A549 (cell line): ENCODE data around the gene GCNT2. TPM values are rescaled to one million over a fixed set of nuclear protein-coding genes. Genes with fewer than 3 reads are reported as not detected.

Experiments
- ATAC-seq, 2 experiments: fragments of 200-7000 bp in 1 of 2; fragments of >200 bp in 1 of 2; cut with Nextera tagmentation in 1 of 2; cut with Tn5 transposase in 1 of 2; 3 replicates each; pipeline versions ENCODE4 v1.8.0 to v1.9.1; 2018 to 2020; ENCODE audit warnings: mild to moderate bottlenecking in 1 of 2, moderate library complexity in 1 of 2
- CTCF ChIA-PET: fragments of 300-600 bp; sonication (Branson Sonifier 250); formaldehyde crosslinking; extraction: SDS; loops from one replicate; lab custom pipeline; 2021; ENCODE audit warnings: antibody characterized with exemption, inconsistent platforms; lab: Yijun Ruan, JAX
- POLR2A ChIA-PET: fragments of 350-600 bp; formaldehyde crosslinking; extraction: SDS; loops from one replicate; lab custom pipeline; 2021; ENCODE audit warnings: antibody characterized with exemption, inconsistent platforms; lab: Yijun Ruan, JAX
- DNase-seq, 2 experiments: peaks; one replicate each; pipeline versions ENCODE4 v3.0.0 to v3.0.0-alpha.2; 2011 to 2016; ENCODE audit warnings: low read depth in 1 of 2, low spot score in 1 of 2
- FAIRE-seq: peaks from 2 replicates; lab custom pipeline; 2011; peaks lifted over from hg19 to GRCh38; lab: Jason Lieb, UNC
- H3K27ac ChIP-seq, 2 experiments: fragments of >200 bp; sonication (Bioruptor Twin); formaldehyde crosslinking; 3 replicates each; pipeline ENCODE4 v1.5.1; 2016 to 2017
- H3K4me1 ChIP-seq: fragments of >200 bp; sonication (Bioruptor Twin); formaldehyde crosslinking; 3 replicates; pipeline ENCODE4 v1.6.1; 2016
- H3K4me2 ChIP-seq: fragments of >200 bp; sonication (Bioruptor Twin); formaldehyde crosslinking; 3 replicates; pipeline ENCODE4 v1.6.1; 2016
- H3K4me3 ChIP-seq: fragments of >200 bp; sonication (Bioruptor Twin); formaldehyde crosslinking; 3 replicates; pipeline ENCODE4 v1.5.1; 2016
- H3K9me3 ChIP-seq: fragments of >200 bp; sonication (Bioruptor Twin); formaldehyde crosslinking; 3 replicates; pipeline ENCODE4 v1.6.1; 2016
- CEBPB ChIP-seq, 2 experiments: fragments of >200 bp in 1 of 2; sonication (Bioruptor Twin) in 1 of 2; formaldehyde crosslinking in 1 of 2; IDR thresholded peaks; 2 replicates each; pipeline ENCODE4 v1.6.1; 2012 to 2016
- CHD4 ChIP-seq: fragments of 200-600 bp; sonication (generic); IDR thresholded peaks from 2 replicates; pipeline ENCODE4 v1.6.1; 2016; ENCODE audit warnings: antibody characterized with exemption, mild to moderate bottlenecking, borderline replicate concordance
- EP300 ChIP-seq, 2 experiments: fragments of >200 bp; sonication (Bioruptor Twin); formaldehyde crosslinking; IDR thresholded peaks; 2 replicates in 1 of 2; 3 replicates in 1 of 2; pipeline ENCODE4 v1.6.1; 2016 to 2017
- FOSL2 ChIP-seq, 2 experiments: fragments of 450-650 bp in 1 of 2; fragments of >200 bp in 1 of 2; sonication (Bioruptor Twin) in 1 of 2; formaldehyde crosslinking; IDR thresholded peaks; 2 replicates each; pipeline versions ENCODE4 v1.5.0 to v1.6.1; 2016 to 2020; ENCODE audit warnings: mild to moderate bottlenecking in 1 of 2, moderate library complexity in 1 of 2
- FOXS1 ChIP-seq: fragments of 250-450 bp; sonication (Bioruptor Pico); IDR thresholded peaks from 2 replicates; pipeline ENCODE4 v1.5.0; 2020; ENCODE audit warnings: mild to moderate bottlenecking, moderate library complexity
- GATA3 ChIP-seq: IDR thresholded peaks from 2 replicates; pipeline ENCODE4 v1.6.1; 2012; ENCODE audit warnings: borderline replicate concordance
- JUNB ChIP-seq: fragments of >200 bp; sonication (Bioruptor Twin); formaldehyde crosslinking; IDR thresholded peaks from 2 replicates; pipeline ENCODE4 v1.6.1; 2016
- KDM1A ChIP-seq: fragments of 200-600 bp; sonication (generic); IDR thresholded peaks from 2 replicates; pipeline ENCODE4 v1.6.1; 2016; ENCODE audit warnings: low read depth, mild to moderate bottlenecking
- MAFK ChIP-seq: fragments of 450-650 bp; IDR thresholded peaks from 2 replicates; pipeline ENCODE4 v1.6.1; 2014; ENCODE audit not compliant: partially characterized antibody
- MYC ChIP-seq: IDR thresholded peaks from 2 replicates; pipeline ENCODE4 v1.6.1; 2012; ENCODE audit warnings: mild to moderate bottlenecking, inconsistent platforms, low read length, improper control_type of control experiment, borderline replicate concordance
- NFE2L2 ChIP-seq: fragments of 150-350 bp; conservative IDR thresholded peaks from 2 replicates; pipeline ENCODE4 v1.6.1; 2014; ENCODE audit warnings: low read length
- NPAS2 ChIP-seq: fragments of 250-450 bp; sonication (Bioruptor Pico); IDR thresholded peaks from 2 replicates; pipeline ENCODE4 v1.8.0; 2022; ENCODE audit warnings: mild to moderate bottlenecking, moderate library complexity, borderline replicate concordance
- NR3C1 ChIP-seq: fragments of >200 bp; sonication (Bioruptor Twin); formaldehyde crosslinking; IDR thresholded peaks from 3 replicates; pipeline ENCODE4 v1.6.1; 2017
- PHF8 ChIP-seq: fragments of 200-600 bp; sonication (generic); IDR thresholded peaks from 2 replicates; pipeline ENCODE4 v1.6.1; 2016; ENCODE audit warnings: low read depth, mild to moderate bottlenecking, antibody characterized with exemption, moderate library complexity, borderline replicate concordance
- POLR2AphosphoS2 ChIP-seq: conservative IDR thresholded peaks from 2 replicates; pipeline ENCODE4 v1.6.1; 2012; ENCODE audit warnings: low read length, improper control_type of control experiment, inconsistent platforms
- RFX5 ChIP-seq: fragments of 450-650 bp; IDR thresholded peaks from 2 replicates; pipeline ENCODE4 v1.7.1; 2014; ENCODE audit warnings: antibody characterized with exemption, mild to moderate bottlenecking, moderate library complexity
- SREBF2 ChIP-seq: fragments of 450-650 bp; IDR thresholded peaks from 2 replicates; pipeline ENCODE4 v1.6.1; 2014; ENCODE audit warnings: mild to moderate bottlenecking, moderate library complexity
- ZC3H11A ChIP-seq: fragments of 450-650 bp; IDR thresholded peaks from 2 replicates; pipeline ENCODE4 v1.6.1; 2014; ENCODE audit warnings: antibody characterized with exemption, mild to moderate bottlenecking
- ZNF302 ChIP-seq: fragments of 250-450 bp; sonication (Bioruptor Pico); IDR thresholded peaks from 2 replicates; pipeline ENCODE4 v1.9.0; 2021; ENCODE audit warnings: inconsistent platforms, mild to moderate bottlenecking, moderate library complexity
- whole genome bisulfite sequencing: methylation state at CpG from one replicate; pipeline ENCODE4 v1.1.6; 2017; ENCODE audit errors: missing lambda C conversion rate; 5-methylcytosine and 5-hydroxymethylcytosine counted together
- polyA plus RNA-seq, 4 experiments: library from polyadenylated mRNA; depleted of rRNA in 3 of 4; stranded (reverse); fragments of >200 nt; fragmentation: RNase III in 1 of 4; extraction: RNeasy Plus Mini Kit Qiagen cat#74134 plus additional on column Dnase treatment in 1 of 4; gene quantifications; 2 replicates in 3 of 4; 3 replicates in 1 of 4; pipeline ENCODE4 v1.2.3, GENCODE V29; 2011 to 2017
- TF ChIP-seq, protein P1 (sequence below): fragments of 150-350 bp; IDR thresholded peaks from 2 replicates; pipeline ENCODE4 v1.6.1; 2014; ENCODE audit warnings: low read depth, mild to moderate bottlenecking, low read length
- TF ChIP-seq, protein P2 (sequence below): fragments of >200 bp; sonication (Bioruptor Twin); formaldehyde crosslinking; IDR thresholded peaks from 3 replicates; pipeline ENCODE4 v1.5.1; 2016
- TF ChIP-seq, protein P3 (sequence below): fragments of 250-450 bp; sonication (Bioruptor Pico); IDR thresholded peaks from 2 replicates; pipeline ENCODE4 v1.5.0; 2021; ENCODE audit warnings: mild to moderate bottlenecking, moderate library complexity, borderline replicate concordance
- TF ChIP-seq, protein P4 (sequence below): fragments of >200 bp; sonication (Bioruptor Twin); formaldehyde crosslinking; IDR thresholded peaks from 2 replicates; pipeline ENCODE4 v1.6.1; 2016
- TF ChIP-seq, protein P5 (sequence below): IDR thresholded peaks from 2 replicates; pipeline ENCODE4 v1.6.1; 2012; ENCODE audit warnings: low read depth, borderline replicate concordance
- TF ChIP-seq, protein P6 (sequence below): fragments of 450-650 bp; IDR thresholded peaks from 2 replicates; pipeline ENCODE4 v1.6.1; 2014; ENCODE audit warnings: antibody characterized with exemption
- TF ChIP-seq, protein P7 (sequence below): fragments of >200 bp; sonication (Bioruptor Twin); formaldehyde crosslinking; IDR thresholded peaks from 3 replicates; pipeline ENCODE4 v1.6.1; 2016
- TF ChIP-seq, protein P8 (sequence below): fragments of 250-450 bp; sonication (Bioruptor Pico); IDR thresholded peaks from 2 replicates; pipeline ENCODE4 v1.5.0; 2020; ENCODE audit warnings: low read depth, mild to moderate bottlenecking, moderate library complexity

GCNT2 gene
- polyA plus RNA-seq, 2 of the 4 experiments (the other 2 are of a cell fraction): 19.4 to 24.3 TPM

DNA sequence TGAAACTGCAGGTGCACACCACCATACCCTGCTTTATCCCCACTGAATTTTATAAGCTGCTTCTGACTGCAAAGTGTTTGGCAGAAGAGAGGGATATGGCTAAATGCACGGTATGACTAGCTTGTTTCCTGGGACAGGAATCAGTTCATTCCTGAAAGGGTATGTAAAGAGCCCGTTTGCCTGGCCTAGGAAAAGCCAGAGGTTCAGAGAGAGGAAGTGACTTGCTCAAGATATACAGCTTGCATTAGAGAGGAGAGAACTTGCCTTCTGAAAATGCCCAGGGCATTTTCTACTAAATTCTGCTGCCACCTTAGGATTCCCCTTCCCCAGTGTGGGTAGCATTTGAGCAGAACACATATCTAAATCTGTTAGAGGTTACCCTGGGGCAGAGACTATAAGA lies 683 bp upstream of the GCNT2 start:
- 14% methylated on average over 2 of the region's 2 CpGs for WGBS
- ChIA-PET CTCF (interaction anchor here (1.1 to 1.3 kb wide), 3 partner anchors 10 to 240 kb away, joined by 3 to 6 read pairs (median 4); no protein-coding TSS in a partner anchor), POLR2A (interaction anchor here (1.3 to 1.8 kb wide), 3 partner anchors 10 to 202 kb away, joined by 3 to 7 read pairs (median 4); partner anchors contain the start of genes C6orf52, PAK1IP1 and TMEM14C)
- Histone ChIP-seq H3K4me2 (peak overlapping the region; percentile 93), H3K4me3 (peak overlapping the region; percentile 34), H3K4me1 (peaks cover 41% of the 10 kb centered on the region)
- no peak for DNase-seq
- TF ChIP-seq SREBF2 (no peak), NPAS2 (CRISPR knock-in tag) (no peak), MAFK (no peak), RFX5 (no peak), ZNF302 (CRISPR knock-in tag) (no peak), FOXS1 (CRISPR knock-in tag) (no peak), KDM1A (no peak), FOSL2 (IDR thresholded peaks at IDR 0.05) (no peak), FOSL2 (CRISPR knock-in tag; IDR thresholded peaks at IDR 0.05) (no peak), GATA3 (no peak)
- TF ChIP-seq, protein P1, sequence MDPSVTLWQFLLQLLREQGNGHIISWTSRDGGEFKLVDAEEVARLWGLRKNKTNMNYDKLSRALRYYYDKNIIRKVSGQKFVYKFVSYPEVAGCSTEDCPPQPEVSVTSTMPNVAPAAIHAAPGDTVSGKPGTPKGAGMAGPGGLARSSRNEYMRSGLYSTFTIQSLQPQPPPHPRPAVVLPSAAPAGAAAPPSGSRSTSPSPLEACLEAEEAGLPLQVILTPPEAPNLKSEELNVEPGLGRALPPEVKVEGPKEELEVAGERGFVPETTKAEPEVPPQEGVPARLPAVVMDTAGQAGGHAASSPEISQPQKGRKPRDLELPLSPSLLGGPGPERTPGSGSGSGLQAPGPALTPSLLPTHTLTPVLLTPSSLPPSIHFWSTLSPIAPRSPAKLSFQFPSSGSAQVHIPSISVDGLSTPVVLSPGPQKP: no peak
- TF ChIP-seq, protein P2, sequence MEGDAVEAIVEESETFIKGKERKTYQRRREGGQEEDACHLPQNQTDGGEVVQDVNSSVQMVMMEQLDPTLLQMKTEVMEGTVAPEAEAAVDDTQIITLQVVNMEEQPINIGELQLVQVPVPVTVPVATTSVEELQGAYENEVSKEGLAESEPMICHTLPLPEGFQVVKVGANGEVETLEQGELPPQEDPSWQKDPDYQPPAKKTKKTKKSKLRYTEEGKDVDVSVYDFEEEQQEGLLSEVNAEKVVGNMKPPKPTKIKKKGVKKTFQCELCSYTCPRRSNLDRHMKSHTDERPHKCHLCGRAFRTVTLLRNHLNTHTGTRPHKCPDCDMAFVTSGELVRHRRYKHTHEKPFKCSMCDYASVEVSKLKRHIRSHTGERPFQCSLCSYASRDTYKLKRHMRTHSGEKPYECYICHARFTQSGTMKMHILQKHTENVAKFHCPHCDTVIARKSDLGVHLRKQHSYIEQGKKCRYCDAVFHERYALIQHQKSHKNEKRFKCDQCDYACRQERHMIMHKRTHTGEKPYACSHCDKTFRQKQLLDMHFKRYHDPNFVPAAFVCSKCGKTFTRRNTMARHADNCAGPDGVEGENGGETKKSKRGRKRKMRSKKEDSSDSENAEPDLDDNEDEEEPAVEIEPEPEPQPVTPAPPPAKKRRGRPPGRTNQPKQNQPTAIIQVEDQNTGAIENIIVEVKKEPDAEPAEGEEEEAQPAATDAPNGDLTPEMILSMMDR: no peak
- TF ChIP-seq, protein P3, sequence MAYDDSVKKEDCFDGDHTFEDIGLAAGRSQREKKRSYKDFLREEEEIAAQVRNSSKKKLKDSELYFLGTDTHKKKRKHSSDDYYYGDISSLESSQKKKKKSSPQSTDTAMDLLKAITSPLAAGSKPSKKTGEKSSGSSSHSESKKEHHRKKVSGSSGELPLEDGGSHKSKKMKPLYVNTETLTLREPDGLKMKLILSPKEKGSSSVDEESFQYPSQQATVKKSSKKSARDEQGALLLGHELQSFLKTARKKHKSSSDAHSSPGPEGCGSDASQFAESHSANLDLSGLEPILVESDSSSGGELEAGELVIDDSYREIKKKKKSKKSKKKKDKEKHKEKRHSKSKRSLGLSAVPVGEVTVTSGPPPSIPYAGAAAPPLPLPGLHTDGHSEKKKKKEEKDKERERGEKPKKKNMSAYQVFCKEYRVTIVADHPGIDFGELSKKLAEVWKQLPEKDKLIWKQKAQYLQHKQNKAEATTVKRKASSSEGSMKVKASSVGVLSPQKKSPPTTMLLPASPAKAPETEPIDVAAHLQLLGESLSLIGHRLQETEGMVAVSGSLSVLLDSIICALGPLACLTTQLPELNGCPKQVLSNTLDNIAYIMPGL: no peak
- TF ChIP-seq, protein P4, sequence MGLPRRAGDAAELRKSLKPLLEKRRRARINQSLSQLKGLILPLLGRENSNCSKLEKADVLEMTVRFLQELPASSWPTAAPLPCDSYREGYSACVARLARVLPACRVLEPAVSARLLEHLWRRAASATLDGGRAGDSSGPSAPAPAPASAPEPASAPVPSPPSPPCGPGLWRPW: no peak
- TF ChIP-seq, all 56 proteins: peak for 0
- no peak for FAIRE-seq
- Histone ChIP-seq H3K9me3 (no peaks in the 10 kb centered on the region), H3K27ac (peak overlapping the region; percentile 92)
- ATAC-seq: peak; percentile 33 to 35; a peak in 5 of 6 replicates

DNA sequence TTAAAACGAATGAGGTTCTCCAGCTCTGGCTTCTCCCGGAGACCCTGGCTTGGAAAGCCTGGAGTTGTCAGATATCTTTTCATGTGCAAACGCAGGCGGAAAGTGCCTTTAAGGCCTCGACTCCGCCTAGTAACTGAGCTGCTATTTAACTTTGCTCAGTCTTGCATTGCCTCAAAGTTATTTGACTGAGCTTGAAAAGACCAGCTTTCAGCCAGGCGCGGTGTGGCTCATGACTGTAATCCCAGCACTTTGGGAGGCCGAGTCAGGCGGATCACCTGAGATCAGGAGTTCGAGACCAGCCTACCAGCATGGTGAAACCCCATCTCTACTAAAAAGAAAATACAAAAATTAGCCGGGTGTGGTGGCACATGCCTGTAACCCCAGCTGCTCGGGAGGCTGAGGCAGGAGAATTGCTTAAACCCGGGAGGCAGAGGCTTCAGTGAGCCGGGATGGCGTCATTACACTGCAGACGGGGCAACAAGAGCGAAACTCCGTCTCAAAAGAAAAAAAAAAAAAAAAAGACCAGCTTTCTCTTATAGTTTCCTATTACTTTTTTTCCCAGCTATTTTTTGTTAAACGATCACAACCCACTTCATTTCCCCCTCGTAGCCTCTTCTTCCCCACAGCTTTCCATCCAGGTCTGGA lies 1.9 kb downstream of the GCNT2 start:
- FAIRE-seq (no peak), DNase-seq (no peak), ATAC-seq (no peak)
- ChIA-PET CTCF (interaction anchor here (0.7 to 3.3 kb wide), 5 partner anchors 13 to 278 kb away, joined by 4 to 22 read pairs (median 6); no protein-coding TSS in a partner anchor), POLR2A (interaction anchor here (0.6 to 1.6 kb wide), 3 partner anchors 12 to 172 kb away, joined by 4 to 10 read pairs (median 4); partner anchors contain the start of genes C6orf52 and PAK1IP1)
- Histone ChIP-seq H3K4me2 (peak overlapping the region; percentile 93), H3K4me3 (peak overlapping the region; percentile 34), H3K4me1 (peaks cover 52% of the 10 kb centered on the region), H3K27ac (peak overlapping the region; percentile 92), H3K9me3 (no peaks in the 10 kb centered on the region)
- WGBS: 43% methylated on average over 21 of the region's 21 CpGs
- no peak for TF ChIP-seq KDM1A
- TF ChIP-seq, protein P5, sequence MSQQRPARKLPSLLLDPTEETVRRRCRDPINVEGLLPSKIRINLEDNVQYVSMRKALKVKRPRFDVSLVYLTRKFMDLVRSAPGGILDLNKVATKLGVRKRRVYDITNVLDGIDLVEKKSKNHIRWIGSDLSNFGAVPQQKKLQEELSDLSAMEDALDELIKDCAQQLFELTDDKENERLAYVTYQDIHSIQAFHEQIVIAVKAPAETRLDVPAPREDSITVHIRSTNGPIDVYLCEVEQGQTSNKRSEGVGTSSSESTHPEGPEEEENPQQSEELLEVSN: no peak
- no peak for TF ChIP-seq SREBF2
- no peak for TF ChIP-seq EP300 (IDR thresholded peaks at IDR 0.05)
- TF ChIP-seq NR3C1: no peak
- TF ChIP-seq, protein P6, sequence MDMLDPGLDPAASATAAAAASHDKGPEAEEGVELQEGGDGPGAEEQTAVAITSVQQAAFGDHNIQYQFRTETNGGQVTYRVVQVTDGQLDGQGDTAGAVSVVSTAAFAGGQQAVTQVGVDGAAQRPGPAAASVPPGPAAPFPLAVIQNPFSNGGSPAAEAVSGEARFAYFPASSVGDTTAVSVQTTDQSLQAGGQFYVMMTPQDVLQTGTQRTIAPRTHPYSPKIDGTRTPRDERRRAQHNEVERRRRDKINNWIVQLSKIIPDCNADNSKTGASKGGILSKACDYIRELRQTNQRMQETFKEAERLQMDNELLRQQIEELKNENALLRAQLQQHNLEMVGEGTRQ: no peak
- TF ChIP-seq NFE2L2: no peak
- TF ChIP-seq FOXS1 (CRISPR knock-in tag): no peak
- no peak for TF ChIP-seq CEBPB (IDR thresholded peaks at IDR 0.05)
- TF ChIP-seq MYC: no peak
- no peak for TF ChIP-seq ZC3H11A
- no peak for TF ChIP-seq GATA3
- TF ChIP-seq, protein P7, sequence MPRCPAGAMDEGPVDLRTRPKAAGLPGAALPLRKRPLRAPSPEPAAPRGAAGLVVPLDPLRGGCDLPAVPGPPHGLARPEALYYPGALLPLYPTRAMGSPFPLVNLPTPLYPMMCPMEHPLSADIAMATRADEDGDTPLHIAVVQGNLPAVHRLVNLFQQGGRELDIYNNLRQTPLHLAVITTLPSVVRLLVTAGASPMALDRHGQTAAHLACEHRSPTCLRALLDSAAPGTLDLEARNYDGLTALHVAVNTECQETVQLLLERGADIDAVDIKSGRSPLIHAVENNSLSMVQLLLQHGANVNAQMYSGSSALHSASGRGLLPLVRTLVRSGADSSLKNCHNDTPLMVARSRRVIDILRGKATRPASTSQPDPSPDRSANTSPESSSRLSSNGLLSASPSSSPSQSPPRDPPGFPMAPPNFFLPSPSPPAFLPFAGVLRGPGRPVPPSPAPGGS: no peak
- TF ChIP-seq, protein P8, sequence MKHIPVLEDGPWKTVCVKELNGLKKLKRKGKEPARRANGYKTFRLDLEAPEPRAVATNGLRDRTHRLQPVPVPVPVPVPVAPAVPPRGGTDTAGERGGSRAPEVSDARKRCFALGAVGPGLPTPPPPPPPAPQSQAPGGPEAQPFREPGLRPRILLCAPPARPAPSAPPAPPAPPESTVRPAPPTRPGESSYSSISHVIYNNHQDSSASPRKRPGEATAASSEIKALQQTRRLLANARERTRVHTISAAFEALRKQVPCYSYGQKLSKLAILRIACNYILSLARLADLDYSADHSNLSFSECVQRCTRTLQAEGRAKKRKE: no peak
- TF ChIP-seq JUNB: no peak
- TF ChIP-seq PHF8: no peak
- no peak for TF ChIP-seq CHD4
- no peak for TF ChIP-seq POLR2AphosphoS2
